GM18870 (cell line): ENCODE data around the gene TIGAR.

Experiments used
- ATAC-seq: cut with Tn5 transposase; IDR thresholded peaks from one replicate; pipeline ENCODE4 v1.9.1; 2021; ENCODE audit warnings: moderate library complexity; ENCODE audit not compliant: unreplicated experiment

TIGAR gene

DNA sequence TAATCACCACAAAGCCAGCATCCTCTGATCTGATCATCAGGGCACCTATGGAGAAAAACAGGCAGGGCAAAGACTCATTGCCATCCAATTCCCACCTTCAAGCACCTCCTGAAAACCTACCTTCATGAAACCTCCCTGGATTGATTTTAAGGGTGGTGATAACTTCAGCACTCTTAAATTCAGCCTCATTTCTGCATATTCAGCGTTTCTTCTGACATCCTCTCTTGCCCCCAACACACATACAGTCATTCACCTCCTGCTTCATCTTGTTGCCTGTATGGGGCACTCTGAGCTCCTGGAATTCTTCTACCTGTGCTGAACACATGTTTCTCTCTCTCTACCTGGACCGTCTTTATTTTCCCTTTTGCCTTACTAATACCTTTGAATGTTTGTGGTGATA, 51.6 kb downstream of the TIGAR start:
- ATAC-seq: no peak

DNA sequence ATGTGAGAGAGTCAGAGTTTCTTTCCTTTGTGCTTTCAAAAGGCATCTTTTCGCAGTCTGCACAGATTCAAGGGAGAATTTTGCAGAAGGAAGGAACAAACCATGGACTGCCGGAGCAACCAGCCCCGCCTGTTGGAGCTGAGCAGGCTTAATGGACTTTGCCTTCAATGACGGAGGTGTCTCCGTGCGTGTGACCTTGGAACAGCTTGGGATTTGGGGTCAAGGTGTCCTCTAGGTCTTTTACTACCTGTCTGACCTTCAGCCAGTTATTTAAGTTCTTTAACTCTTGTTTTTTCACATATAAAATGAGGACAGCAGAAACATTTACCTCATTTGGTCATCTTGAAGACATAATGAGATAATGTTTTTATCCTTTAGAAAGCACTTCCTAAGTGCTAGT, 54.4 kb downstream of the TIGAR start:
- no peak for ATAC-seq

DNA sequence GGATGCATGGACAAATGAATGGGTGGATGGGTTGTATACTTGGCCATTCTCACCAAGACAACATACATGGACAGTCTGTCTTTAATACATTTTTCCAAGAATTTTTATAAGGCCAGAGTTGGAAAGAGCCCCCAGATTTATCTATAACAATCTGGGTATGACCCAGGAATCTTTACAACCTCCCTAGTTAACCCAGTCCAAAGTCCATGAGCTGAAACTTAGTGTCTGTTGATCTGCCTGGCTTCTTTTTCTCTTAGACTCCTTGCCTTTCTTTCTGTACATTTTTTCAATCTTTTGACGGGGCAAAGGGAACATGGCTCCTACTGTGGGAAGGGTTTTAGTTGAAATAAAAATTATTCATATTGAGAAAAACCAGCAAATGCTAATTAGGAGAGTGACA, 57.8 kb downstream of the TIGAR start:
- no peak for ATAC-seq

DNA sequence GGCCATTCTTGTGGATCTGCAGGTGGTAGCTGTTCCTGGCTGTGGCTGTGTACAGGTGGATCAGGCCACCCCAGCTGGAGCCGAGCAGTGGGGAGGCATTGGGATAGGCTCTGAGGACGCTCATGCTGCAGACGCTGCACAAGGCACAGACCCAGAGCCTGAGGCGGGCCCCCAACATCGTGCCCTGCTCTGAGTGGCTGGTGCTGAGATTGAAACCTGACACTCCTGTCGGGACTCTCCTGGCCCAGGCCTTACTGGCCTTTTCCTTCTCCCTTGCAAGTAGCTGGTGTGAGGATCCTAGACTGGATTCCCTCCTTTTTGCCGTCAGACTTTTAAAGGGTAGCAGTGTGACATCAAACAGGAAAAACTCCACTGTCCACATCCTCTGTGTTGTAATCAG, 58.4 kb downstream of the TIGAR start, which contains the start of gene FGF23:
Gene FGF23 (minus strand): TSS at position 308 of the 400 bp plus-strand sequence. CDS start 130 bp downstream, at position 178.
- ATAC-seq: no peak

DNA sequence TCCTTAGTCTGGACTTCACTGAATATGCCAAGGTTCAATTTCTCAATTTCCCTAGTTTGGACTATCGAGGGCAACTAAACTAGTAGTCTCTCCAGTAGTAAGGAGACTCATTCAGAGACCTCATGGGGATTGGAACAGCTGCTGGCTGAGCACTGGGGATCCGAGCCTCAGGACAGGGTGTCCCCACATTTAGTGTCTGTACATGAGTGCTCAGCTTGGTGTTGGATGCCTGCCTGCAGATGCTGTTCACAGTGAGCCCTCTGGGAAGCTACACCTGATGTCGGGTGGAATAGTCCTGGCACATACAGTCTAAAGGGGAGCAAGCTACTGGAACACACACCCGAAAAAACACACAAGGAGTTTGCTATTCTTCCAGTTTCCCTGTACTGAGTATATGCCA, 59.3 kb downstream of the TIGAR start:
- no peak for ATAC-seq

DNA sequence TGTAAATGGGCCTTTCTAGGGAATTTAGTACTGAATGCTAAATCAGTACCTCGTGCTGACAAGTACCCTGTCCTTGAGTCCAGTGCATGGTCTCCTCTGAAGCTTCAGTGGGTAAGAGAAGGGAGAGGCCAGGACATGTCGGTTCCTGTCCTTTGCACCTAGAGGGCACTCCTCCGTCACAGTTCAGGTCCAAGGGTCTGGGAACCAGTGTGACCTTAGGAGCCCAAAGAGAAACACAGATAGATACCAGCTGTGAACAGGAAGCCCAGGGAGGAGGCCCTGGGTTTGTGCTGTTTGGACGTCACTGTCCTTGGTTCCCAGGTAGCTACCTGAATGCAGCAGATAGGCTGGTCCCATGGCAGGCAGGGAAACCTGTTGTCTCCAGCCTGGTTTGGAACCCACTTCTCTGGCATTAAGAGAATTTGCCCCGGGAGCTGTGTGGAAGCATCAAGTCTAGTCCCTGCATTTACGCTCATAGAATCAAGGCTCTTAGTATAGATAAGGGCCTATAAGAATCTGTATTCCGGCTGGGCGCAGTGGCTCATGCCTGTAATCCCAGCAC, 62.4 kb downstream of the TIGAR start:
- no peak for ATAC-seq

DNA sequence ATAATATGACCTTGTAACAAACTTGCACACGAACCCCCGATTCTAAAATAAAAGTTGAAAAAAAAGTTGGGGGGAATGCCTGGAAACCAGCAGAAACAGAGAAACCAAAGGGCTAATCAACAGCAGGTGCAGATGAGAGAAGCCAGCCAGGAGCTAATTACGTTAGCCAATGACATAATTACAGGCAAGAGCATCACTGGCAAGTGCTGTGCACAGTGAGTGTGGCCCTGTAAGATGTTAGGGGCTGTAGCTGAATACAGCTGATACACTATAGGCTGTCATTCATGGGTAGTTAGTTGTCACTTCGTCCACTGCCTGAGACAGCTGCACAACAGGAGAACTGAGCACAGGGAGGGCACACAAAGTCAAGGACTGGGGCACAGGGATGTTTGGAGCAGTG, 65.8 kb downstream of the TIGAR start:
- no peak for ATAC-seq

DNA sequence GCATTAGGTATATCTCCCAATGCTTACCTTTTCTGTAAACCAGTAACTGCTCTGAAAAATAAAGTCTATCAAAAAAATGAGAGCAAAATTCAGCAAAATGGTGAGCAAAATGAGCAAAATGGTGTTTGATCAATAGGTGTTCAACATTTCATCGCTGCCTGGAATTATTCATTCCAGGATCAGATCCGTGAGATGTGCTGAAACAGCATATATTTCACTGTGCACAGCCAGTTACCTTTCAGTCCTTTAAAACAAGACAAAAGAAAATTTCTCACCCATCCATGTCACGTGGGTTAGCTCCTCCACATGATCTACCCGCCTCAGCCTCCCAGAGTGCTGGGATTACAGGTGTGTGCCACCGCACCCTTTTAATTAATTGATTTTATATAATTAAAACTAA, 66.6 kb downstream of the TIGAR start:
- no peak for ATAC-seq

DNA sequence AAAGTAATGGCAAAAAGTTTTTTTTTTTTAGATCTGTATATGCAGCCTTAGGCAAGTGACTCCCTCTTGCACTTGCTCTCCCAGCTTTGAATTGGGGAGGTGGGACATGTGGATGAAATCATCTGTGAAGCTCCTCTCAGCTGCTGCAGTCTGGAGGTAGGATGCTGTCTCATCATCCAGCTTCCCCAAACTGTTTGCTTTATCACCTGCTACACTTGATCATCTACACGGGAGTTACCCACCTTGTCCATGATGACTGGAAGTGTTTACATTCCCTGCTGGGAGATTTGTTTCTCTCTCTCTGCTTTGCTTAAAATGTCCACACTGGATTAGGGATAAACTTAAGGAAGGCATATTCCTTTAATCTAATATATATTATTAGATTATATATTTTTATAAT, 67.0 kb downstream of the TIGAR start:
- ATAC-seq: no peak

DNA sequence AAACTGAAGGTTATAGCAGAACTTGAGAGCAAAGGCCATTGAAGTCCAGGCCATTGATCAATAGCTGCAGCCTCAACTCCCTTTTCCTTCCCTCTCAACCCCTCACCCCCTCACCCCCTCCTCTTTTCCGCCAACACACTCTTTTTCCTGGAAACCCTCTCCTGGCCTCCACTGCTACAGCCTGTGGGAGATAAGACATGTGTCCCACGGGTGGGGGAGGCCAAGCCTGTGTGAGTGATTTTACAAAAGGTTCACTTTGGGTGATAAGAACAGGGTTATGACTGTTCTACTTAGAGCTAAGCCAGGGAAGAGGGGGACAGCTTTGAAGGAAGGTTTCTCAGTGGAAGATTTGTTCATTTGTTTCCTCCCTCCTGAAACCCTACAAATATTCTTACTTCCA, 67.6 kb downstream of the TIGAR start:
- no peak for ATAC-seq

DNA sequence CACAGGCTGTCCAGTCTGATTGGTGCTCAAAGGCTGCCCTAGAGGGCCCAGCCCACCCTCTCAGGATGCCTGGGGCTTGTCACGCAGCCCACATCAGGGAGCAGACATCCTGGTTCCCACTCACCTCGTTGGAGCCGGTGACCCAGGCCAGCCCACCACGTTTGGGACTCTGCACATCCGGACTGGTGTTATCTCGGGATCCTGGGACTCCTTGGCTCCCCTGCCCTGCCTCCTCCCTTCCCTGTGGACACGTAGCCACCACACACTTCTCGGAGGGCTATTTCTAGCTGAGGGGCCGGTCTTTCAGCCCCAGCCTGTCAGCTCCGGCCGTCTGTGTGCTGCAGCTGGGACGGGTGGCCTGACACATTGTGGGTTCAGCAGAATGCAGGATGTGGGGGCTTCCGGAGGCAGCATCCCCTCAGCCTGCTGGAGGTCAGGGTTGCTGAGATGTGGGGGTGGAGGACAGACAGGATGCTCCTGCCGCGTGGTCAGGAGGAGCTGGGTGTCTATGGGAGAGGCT, 71.3 kb downstream of the TIGAR start:
- no peak for ATAC-seq

DNA sequence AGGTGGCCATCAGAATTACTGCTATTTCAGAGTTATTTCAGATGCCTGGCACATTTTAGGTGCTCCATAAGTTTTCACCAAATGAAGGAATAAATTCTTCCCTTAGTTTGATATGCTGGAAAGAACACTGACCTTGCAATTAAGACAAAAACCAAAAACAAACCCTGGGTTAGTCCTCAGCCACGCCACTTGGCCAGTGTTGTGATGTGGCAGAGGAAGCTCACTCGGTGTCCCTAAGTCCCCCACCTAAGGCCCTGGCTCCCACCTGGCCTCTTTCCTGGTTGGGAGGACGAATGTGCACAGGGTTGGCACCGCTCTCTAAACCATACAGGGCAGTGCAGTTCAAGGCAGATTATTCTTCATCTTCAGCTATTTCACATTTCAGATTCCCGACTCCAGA, 72.2 kb downstream of the TIGAR start:
- no peak for ATAC-seq

DNA sequence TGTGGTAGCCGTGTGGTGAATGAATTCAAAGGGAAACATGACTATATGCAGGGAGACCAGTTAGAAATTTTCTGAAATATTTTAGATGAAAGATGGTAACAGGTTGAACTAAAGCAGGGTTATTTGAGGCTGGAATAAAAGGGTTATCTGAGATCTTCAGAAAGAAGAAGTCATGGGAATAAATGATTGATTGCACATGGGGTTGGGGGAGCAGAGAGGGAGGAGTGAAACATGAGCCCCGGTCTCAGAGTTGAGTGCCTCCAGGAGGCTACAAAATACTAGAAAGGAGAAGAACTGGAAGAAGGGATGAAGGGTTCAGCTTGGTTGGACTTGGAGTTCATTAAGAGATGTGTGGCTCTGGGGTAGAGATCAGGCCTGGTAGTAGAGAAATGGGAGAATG, 74.8 kb downstream of the TIGAR start:
- no peak for ATAC-seq

DNA sequence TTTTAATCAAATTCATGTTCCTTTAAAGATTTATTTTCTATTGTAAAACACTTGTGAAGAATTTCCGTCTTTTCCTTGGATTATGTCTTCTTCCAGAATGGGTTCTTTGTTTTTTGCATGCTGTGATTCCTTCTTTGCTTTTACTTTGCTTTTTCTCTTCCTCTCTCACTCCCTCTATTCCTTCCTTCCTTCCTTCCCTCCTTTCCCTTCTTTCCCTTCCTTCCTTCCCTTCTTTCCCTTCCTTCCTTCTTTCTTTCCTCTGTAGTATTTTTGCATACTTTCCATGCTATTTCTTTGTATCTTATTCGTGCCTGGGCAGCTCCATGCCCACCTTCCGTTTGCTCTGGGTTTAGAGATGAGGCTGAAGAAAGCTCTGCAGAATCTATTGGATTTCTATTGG, 80.1 kb downstream of the TIGAR start:
- ATAC-seq: no peak

DNA sequence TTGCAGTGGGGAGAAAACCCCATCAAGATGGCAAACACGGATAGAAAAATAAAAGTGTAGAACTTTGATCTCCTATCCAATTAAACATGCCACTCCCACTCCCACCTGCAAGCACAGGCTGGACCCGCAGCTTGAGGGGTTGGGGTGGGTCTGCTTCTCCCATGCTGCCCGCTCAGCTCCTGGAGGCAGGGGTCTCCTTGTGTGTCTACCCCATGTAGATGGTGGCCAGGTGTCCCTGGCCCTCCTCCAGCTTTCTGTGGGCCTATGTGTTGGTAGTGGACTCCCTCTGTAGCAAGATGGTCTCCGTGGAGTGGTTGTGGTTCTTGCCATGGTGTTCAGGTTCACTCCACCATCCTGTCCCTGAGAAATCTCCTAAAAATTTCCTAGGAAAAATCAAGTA, 82.0 kb downstream of the TIGAR start:
- ATAC-seq: no peak
